ENCODE results near the gene EIF2D.

Gene EIF2D

GRCh38 chr1:206612129-206612876 is at the start of gene EIF2D:
Gene EIF2D, minus strand, starts transcription at chr1:206612465. Its CDS starts 123 bp downstream, at chr1:206612342.
- DNase-seq (ENCODE audit: low read depth), result peak; percentile 56
- H3K4me3 ChIP-seq (ENCODE audit: control insufficient read depth, low read depth, low read length), result peak within 1 kb of the TSS; percentile 67
- TF ChIP-seq CTCF (IDR thresholded peaks at IDR 0.05; ENCODE audit: control insufficient read depth, insufficient read depth, low read depth, low read length, missing control alignments), result peak; percentile 83

- TF ChIP-seq CTCF (IDR thresholded peaks at IDR 0.05; ENCODE audit: control insufficient read depth, insufficient read depth, low read depth, low read length, missing control alignments), result no peak
- no peak for DNase-seq (ENCODE audit: low read depth)
- H3K4me3 ChIP-seq (ENCODE audit: control insufficient read depth, low read depth, low read length), result no peak overlapping the region
These were observed 49.0 kb upstream of the EIF2D start for GRCh38 chr1:206661161-206661820.

GRCh38 chr1:206660136-206660535 is 47.9 kb upstream of the EIF2D start:
- no peak overlapping the region for H3K4me3 ChIP-seq (ENCODE audit: control insufficient read depth, low read depth, low read length)
- DNase-seq (ENCODE audit: low read depth), result no peak
- no peak for TF ChIP-seq CTCF (IDR thresholded peaks at IDR 0.05; ENCODE audit: control insufficient read depth, insufficient read depth, low read depth, low read length, missing control alignments)

GRCh38 chr1:206658981-206659273 is 46.7 kb upstream of the EIF2D start:
- no peak overlapping the region for H3K4me3 ChIP-seq (ENCODE audit: control insufficient read depth, low read depth, low read length)
- no peak for TF ChIP-seq CTCF (IDR thresholded peaks at IDR 0.05; ENCODE audit: control insufficient read depth, insufficient read depth, low read depth, low read length, missing control alignments)
- DNase-seq (ENCODE audit: low read depth), result no peak

GRCh38 chr1:206658264-206658980 is 46.2 kb upstream of the EIF2D start:
- DNase-seq (ENCODE audit: low read depth), result no peak
- H3K4me3 ChIP-seq (ENCODE audit: control insufficient read depth, low read depth, low read length), result no peak overlapping the region
- TF ChIP-seq CTCF (IDR thresholded peaks at IDR 0.05; ENCODE audit: control insufficient read depth, insufficient read depth, low read depth, low read length, missing control alignments), result peak; percentile 80

- no peak overlapping the region for H3K4me3 ChIP-seq (ENCODE audit: control insufficient read depth, low read depth, low read length)
- no peak for DNase-seq (ENCODE audit: low read depth)
- no peak for TF ChIP-seq CTCF (IDR thresholded peaks at IDR 0.05; ENCODE audit: control insufficient read depth, insufficient read depth, low read depth, low read length, missing control alignments)
These were observed 45.5 kb upstream of the EIF2D start for GRCh38 chr1:206657751-206658150.
